GM12878 (cell line): Measurements from ENCODE around the gene SHISA7. TPM values are rescaled to one million over a fixed set of nuclear protein-coding genes. Genes with fewer than 3 reads are reported as not detected.

Experiments used
- ATAC-seq: fragments of 200-7000 bp; cut with Tn5 transposase; 3 replicates; pipeline ENCODE4 v1.9.1; 2020; ENCODE audit warnings: mild to moderate bottlenecking, moderate library complexity
- BruUV-seq: library from RNA; stranded (reverse); fragments of 400-500 nt; replicated peaks from 2 replicates; lab custom pipeline; 2021; lab: Mats Ljungman, UMichigan
- CTCF ChIA-PET: fragments of 300-600 bp; sonication (Branson Sonifier 250); formaldehyde crosslinking; extraction: SDS; loops from one replicate; lab custom pipeline; 2021; ENCODE audit warnings: inconsistent platforms; lab: Yijun Ruan, JAX
- POLR2A ChIA-PET: fragments of 350-600 bp; formaldehyde crosslinking; extraction: SDS; loops from one replicate; lab custom pipeline; 2021; ENCODE audit warnings: inconsistent platforms; lab: Charles Lee
- RAD21 ChIA-PET: fragments of 300-600 bp; sonication (Branson Sonifier 250); formaldehyde crosslinking; loops from one replicate; lab custom pipeline; 2023; ENCODE audit warnings: antibody characterized with exemption; ENCODE audit not compliant: unreplicated experiment; lab: Charles Lee
- SMC1A ChIA-PET: fragments of 300-600 bp; sonication (Branson Sonifier 250); formaldehyde crosslinking; loops from one replicate; lab custom pipeline; 2023; ENCODE audit not compliant: unreplicated experiment, uncharacterized antibody; lab: Charles Lee
- DNase-seq: peaks from one replicate; pipeline ENCODE4 v3.0.0-alpha.2; 2011; ENCODE audit warnings: low read depth, low spot score
- FAIRE-seq: peaks from 3 replicates; lab custom pipeline; 2011; peaks lifted over from hg19 to GRCh38; lab: Jason Lieb, UNC
- H2AFZ ChIP-seq: 2 replicates; pipeline ENCODE4 v1.6.0; 2011; ENCODE audit warnings: low read depth, low read length, control low read depth; ENCODE audit not compliant: control insufficient read depth
- H3K27ac ChIP-seq: 2 replicates; pipeline ENCODE4 v1.5.1; 2011; ENCODE audit warnings: control low read depth; ENCODE audit not compliant: control insufficient read depth, insufficient read depth
- H3K27me3 ChIP-seq, 2 experiments: replicated peaks in 1 of 2; 2 replicates each; pipeline versions ENCODE4 v1.6.0 to v1.6.1; 2011; ENCODE audit warnings: low read length in 1 of 2; ENCODE audit not compliant: control insufficient read depth in 2 of 2, insufficient read depth in 2 of 2
- H3K36me3 ChIP-seq, 2 experiments: 2 replicates each; pipeline ENCODE4 v1.5.1; 2011; ENCODE audit warnings: low read length in 1 of 2; ENCODE audit not compliant: control insufficient read depth in 2 of 2, insufficient read depth in 2 of 2
- H3K4me1 ChIP-seq: 2 replicates; pipeline ENCODE4 v1.6.1; 2011; ENCODE audit warnings: mild to moderate bottlenecking, low read length, moderate library complexity, mixed read lengths; ENCODE audit not compliant: control insufficient read depth, insufficient read depth
- H3K4me2 ChIP-seq: 2 replicates; pipeline ENCODE4 v1.6.0; 2011; ENCODE audit warnings: control low read depth; ENCODE audit not compliant: control insufficient read depth, insufficient read depth
- H3K4me3 ChIP-seq: fragments of 200-600 bp; sonication (generic); 2 replicates; pipeline ENCODE4 v1.5.1; 2016
- H3K79me2 ChIP-seq: 2 replicates; pipeline ENCODE4 v1.6.0; 2011; ENCODE audit warnings: low read length; ENCODE audit not compliant: control insufficient read depth, insufficient read depth
- H3K9ac ChIP-seq: 2 replicates; pipeline ENCODE4 v1.8.0; 2011; ENCODE audit warnings: low read length, control low read depth, mixed read lengths; ENCODE audit not compliant: control insufficient read depth, insufficient read depth
- H3K9me3 ChIP-seq: replicated peaks from 3 replicates; pipeline ENCODE4 v1.5.1; 2011; ENCODE audit warnings: mild to moderate bottlenecking, low read length; ENCODE audit not compliant: control insufficient read depth, insufficient read depth
- H4K20me1 ChIP-seq: 2 replicates; pipeline ENCODE4 v1.6.0; 2011; ENCODE audit not compliant: control insufficient read depth, insufficient read depth
- BCL3 ChIP-seq: IDR thresholded peaks from 2 replicates; pipeline ENCODE4 v1.6.1; 2011; ENCODE audit warnings: borderline replicate concordance, low read depth, mild to moderate bottlenecking, moderate library complexity, low read length; ENCODE audit not compliant: insufficient read depth, poor library complexity, severe bottlenecking
- CBX5 ChIP-seq: sonication (generic); IDR thresholded peaks from 2 replicates; pipeline ENCODE4 v1.6.1; 2016; ENCODE audit warnings: low read depth, moderate library complexity, mild to moderate bottlenecking, inconsistent platforms
- CREB1 ChIP-seq: IDR thresholded peaks from 2 replicates; pipeline ENCODE4 v1.6.1; 2012; ENCODE audit warnings: low read depth, mild to moderate bottlenecking, inconsistent platforms
- CUX1 ChIP-seq: IDR thresholded peaks from 2 replicates; pipeline ENCODE4 v1.6.1; 2012; ENCODE audit warnings: improper control_type of control experiment, low read depth, low read length; ENCODE audit not compliant: insufficient replicate concordance
- FOXM1 ChIP-seq: IDR thresholded peaks from 2 replicates; pipeline ENCODE4 v1.6.1; 2012; ENCODE audit warnings: low read depth, mild to moderate bottlenecking, inconsistent platforms, low read length, moderate library complexity
- HDAC6 ChIP-seq: fragments of 200-600 bp; sonication (generic); IDR thresholded peaks from one replicate; pipeline ENCODE4 v1.8.0; 2017; ENCODE audit warnings: antibody characterized with exemption; ENCODE audit not compliant: unreplicated experiment
- MEF2A ChIP-seq: IDR thresholded peaks from 2 replicates; pipeline ENCODE4 v1.6.1; 2011; ENCODE audit warnings: low read depth, mild to moderate bottlenecking, low read length, moderate library complexity; ENCODE audit not compliant: insufficient read depth
- PAX8 ChIP-seq: fragments of 450-650 bp; IDR thresholded peaks from 2 replicates; pipeline ENCODE4 v1.6.1; 2017; ENCODE audit warnings: mild to moderate bottlenecking, moderate library complexity
- SMAD5 ChIP-seq: IDR thresholded peaks from 2 replicates; pipeline ENCODE4 v1.6.1; 2016; ENCODE audit warnings: antibody characterized with exemption, low read depth
- TCF12 ChIP-seq: IDR thresholded peaks from 2 replicates; pipeline ENCODE4 v1.6.1; 2011; ENCODE audit warnings: low read depth, mild to moderate bottlenecking, low read length
- ZNF274 ChIP-seq: IDR thresholded peaks from one replicate; pipeline ENCODE4 v1.8.0; 2011; ENCODE audit not compliant: insufficient read length, insufficient read depth
- WGBS: methylation state at CpG from one replicate; pipeline ENCODE4 v1.1.6; 2016; ENCODE audit warnings: low lambda C conversion rate; ENCODE audit not compliant: insufficient replicate concordance, insufficient coverage; ENCODE audit errors: missing lambda C conversion rate; 5-methylcytosine and 5-hydroxymethylcytosine counted together
- in situ Hi-C: fragments of 300-500 bp; cut with MboI; formaldehyde crosslinking; loops from 9 replicates; pipeline ENCODE4 v1.14.3; 2018; ENCODE audit warnings: mixed read lengths
- intact Hi-C: fragments of 100-400 bp; cut with micrococcal nuclease; formaldehyde crosslinking; loops from one replicate; pipeline ENCODE4 v1.14.2; 2022; ENCODE audit not compliant: unreplicated experiment
- polyA plus RNA-seq, 11 experiments: library from polyadenylated mRNA; depleted of rRNA in 4 of 11; unstranded in 6 of 11; stranded (reverse) in 5 of 11; fragments of >200 nt; fragmentation: Nextera tagmentation in 4 of 11; fragmentation: Illumina TruSeq in 1 of 11; extraction: Ambion mirVana in 4 of 11; extraction: Trizol in 1 of 11; gene quantifications; 1 replicate in 1 of 11; 2 replicates in 10 of 11; pipeline versions ENCODE4 v1.2.1 to v1.2.3, GENCODE V29; 2011 to 2016; ENCODE audit warnings: inconsistent platforms in 2 of 11, missing spikeins in 2 of 11, low read depth in 1 of 11
- total RNA-seq, 4 experiments: library from RNA; depleted of rRNA in 3 of 4; stranded (reverse); fragments of >200 nt in 3 of 4; fragmentation: Illumina TruSeq in 1 of 4; extraction: Trizol in 1 of 4; gene quantifications; 2 replicates each; pipeline versions ENCODE4 v1.2.1 to v1.2.3, GENCODE V29; 2013 to 2021
- TF ChIP-seq, protein P1 (sequence below): fragments of 450-650 bp; IDR thresholded peaks from 2 replicates; pipeline ENCODE4 v1.6.1; 2017; ENCODE audit warnings: antibody characterized with exemption, mild to moderate bottlenecking, moderate library complexity

The SHISA7 gene
- total and polyA plus RNA-seq, 10 of the 15 experiments (the other 5 are each of a cell fraction or from before 2014, with no cell fraction given), result 0.03 TPM; not detected in 9

DNA sequence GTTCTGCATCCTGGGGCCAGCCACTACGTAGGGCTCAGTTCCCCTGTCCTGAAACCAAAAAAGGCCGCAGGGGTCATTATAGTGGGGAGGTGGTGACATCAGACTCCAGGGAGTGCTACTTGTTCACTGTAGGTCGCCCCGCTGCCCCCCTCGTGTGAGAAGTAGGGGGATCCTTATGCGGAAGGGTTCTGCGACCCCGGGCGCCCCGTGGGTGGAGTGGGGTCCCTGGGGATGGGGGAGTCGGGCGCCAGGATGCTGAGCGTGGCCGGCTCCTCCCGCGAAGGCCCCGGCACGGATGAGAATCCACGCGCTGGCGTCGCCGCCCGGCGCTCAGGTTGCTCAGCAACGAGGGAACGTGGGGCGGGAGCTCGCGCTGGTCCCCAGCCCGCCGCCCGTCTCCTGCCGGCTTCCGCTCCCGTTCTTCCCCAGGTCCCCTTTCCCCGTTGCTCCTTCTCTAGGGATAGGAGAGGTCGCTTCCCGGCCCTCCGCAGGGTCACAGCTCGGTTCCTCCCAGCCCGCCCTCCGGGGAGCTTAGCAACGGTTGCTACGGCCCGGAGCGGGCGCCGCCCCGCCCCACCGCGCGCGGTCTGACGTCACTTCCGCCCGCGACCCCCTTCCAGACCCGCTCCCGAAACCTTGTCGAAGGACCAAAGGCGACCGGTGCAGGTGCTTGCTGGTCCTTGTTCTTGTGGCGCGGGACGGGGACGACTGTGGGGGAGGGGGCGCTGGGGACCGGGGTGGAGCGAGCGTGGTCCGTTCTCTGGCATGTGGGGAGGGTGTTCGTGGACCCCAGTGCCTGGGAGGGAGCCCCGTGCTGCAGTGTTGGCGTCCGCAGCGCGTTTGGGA lies 41.7 kb upstream of the SHISA7 start, which contains the start of gene NAT14:
TSS of gene NAT14 (plus strand) at position 596 of the 846 bp plus-strand sequence. CDS start 521 bp downstream, outside the sequence.
- in situ Hi-C loops, result no loop called here
- Histone ChIP-seq H4K20me1 (no peaks in the 10 kb centered on the region), H3K9ac (peak within 1 kb of the TSS; percentile 78), H3K4me1 (peaks cover 8% of the 10 kb centered on the region), H3K79me2 (no peaks in the 10 kb centered on the region; the same call in 1 of the 2 replicates), H3K36me3 (peaks cover 0 to 9% of the 10 kb centered on the region in 2 experiments; a peak in 2 of 4 replicates), H3K27ac (peak within 1 kb of the TSS; percentile 58; the same call in 1 of the 2 replicates), H3K4me3 (peak within 1 kb of the TSS; percentile 78), H3K9me3 (no peaks in the 10 kb centered on the region), H3K27me3 (no peaks in the 10 kb centered on the region), H3K4me2 (peak within 1 kb of the TSS; percentile 68), H2AFZ (peak within 1 kb of the TSS; percentile 86)
- ATAC-seq, result peak; percentile 85
- DNase-seq, result no peak
- WGBS, result 2% methylated on average over 54 of the region's 78 CpGs
- intact Hi-C loops, result no loop called here
- ChIA-PET CTCF (interaction anchor here (0.5 to 1.7 kb wide), 6 partner anchors 8 to 769 kb away, joined by 3 to 16 read pairs (median 4); partner anchors contain the start of genes ISOC2 and ZNF628), POLR2A (interaction anchor here (0.6 to 1.0 kb wide), 3 partner anchors 19 to 228 kb away, joined by 3 to 4 read pairs (median 3); no protein-coding TSS in a partner anchor), RAD21 (interaction anchor here (1.0 to 1.3 kb wide), 5 partner anchors 9 to 146 kb away, joined by 3 to 10 read pairs (median 3); partner anchors contain the start of genes ISOC2 and ZNF628), SMC1A (interaction anchor here (0.9 to 1.6 kb wide), 4 partner anchors 8 to 115 kb away, joined by 3 to 7 read pairs (median 4); partner anchors contain the start of genes FIZ1 and ZNF628)
- BruUV-seq, result no TSS peak
- peak; percentile 76 for FAIRE-seq
- TF ChIP-seq CBX5 (no peak), HDAC6 (no peak), BCL3 (peak; percentile 48), PAX8 (no peak), MEF2A (no peak), CREB1 (peak; percentile 88), FOXM1 (no peak), CUX1 (no peak), SMAD5 (no peak), TCF12 (no peak), ZNF274 (no peak)
- TF ChIP-seq, protein P1, sequence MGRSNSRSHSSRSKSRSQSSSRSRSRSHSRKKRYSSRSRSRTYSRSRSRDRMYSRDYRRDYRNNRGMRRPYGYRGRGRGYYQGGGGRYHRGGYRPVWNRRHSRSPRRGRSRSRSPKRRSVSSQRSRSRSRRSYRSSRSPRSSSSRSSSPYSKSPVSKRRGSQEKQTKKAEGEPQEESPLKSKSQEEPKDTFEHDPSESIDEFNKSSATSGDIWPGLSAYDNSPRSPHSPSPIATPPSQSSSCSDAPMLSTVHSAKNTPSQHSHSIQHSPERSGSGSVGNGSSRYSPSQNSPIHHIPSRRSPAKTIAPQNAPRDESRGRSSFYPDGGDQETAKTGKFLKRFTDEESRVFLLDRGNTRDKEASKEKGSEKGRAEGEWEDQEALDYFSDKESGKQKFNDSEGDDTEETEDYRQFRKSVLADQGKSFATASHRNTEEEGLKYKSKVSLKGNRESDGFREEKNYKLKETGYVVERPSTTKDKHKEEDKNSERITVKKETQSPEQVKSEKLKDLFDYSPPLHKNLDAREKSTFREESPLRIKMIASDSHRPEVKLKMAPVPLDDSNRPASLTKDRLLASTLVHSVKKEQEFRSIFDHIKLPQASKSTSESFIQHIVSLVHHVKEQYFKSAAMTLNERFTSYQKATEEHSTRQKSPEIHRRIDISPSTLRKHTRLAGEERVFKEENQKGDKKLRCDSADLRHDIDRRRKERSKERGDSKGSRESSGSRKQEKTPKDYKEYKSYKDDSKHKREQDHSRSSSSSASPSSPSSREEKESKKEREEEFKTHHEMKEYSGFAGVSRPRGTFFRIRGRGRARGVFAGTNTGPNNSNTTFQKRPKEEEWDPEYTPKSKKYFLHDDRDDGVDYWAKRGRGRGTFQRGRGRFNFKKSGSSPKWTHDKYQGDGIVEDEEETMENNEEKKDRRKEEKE, result no peak
